Measurements from ENCODE around the gene FKBP7.
"Not testable (repeated sequence)": the region's sequence is repeated elsewhere in the genome, so short reads cannot be mapped to it uniquely, and the experiment has no call there.

The FKBP7 gene, protein sequence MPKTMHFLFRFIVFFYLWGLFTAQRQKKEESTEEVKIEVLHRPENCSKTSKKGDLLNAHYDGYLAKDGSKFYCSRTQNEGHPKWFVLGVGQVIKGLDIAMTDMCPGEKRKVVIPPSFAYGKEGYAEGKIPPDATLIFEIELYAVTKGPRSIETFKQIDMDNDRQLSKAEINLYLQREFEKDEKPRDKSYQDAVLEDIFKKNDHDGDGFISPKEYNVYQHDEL

DNA sequence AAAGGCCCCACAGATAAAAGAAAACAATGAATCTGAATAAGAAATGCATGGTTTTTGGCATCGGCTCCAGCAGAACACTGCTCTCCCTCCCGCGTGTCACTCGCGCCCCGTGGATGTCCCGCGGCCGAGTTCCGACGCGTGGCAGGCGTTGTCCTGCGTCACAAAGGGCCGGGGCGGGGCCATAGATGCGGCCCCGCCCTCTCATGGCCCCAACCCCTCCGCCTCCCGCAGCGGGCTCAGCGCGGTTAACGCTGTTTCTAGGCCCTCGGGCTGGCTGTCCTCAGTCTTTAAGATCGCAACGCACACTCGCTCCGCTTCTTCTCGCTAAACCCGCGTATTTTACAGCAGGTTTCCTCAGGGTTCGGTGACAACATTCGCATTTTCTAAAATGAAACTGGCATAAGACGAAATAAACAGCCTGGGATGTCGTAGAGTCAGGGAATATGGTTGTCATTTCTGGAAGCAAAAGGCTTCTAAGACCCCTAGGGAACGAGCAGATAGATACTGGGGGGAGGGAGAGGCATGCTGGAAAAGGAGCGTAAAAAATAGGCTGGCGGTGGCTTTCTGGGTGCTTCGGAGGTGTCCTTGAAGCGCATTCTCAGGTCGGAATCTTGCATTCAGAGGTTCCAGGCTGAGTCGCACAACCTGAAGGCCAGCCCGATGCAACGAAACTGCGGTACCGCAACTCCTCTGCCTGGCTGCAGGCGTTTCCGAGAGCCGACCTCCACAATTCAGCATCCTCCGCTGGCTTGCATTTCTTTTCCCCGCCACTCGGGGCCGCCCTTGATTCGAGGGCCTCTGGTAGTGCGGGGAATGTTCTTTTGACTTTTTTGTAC, at the start of gene FKBP7:
Gene FKBP7 (minus strand): TSS at position 162 of the 836 bp plus-strand sequence. CDS start 101 bp downstream, at position 61.
- Histone ChIP-seq H3K9me3 (ENCODE audit: control insufficient read depth in 2 of 2, low read length in 2 of 2) (no peaks in the 10 kb centered on the region), H3K4me1 (ENCODE audit: control insufficient read depth, insufficient read depth, low read length) (peaks cover 16% of the 10 kb centered on the region), H3K36me3 (ENCODE audit: control insufficient read depth in 2 of 2, insufficient read depth in 2 of 2, low read length in 2 of 2) (no peaks in the 10 kb centered on the region)

DNA sequence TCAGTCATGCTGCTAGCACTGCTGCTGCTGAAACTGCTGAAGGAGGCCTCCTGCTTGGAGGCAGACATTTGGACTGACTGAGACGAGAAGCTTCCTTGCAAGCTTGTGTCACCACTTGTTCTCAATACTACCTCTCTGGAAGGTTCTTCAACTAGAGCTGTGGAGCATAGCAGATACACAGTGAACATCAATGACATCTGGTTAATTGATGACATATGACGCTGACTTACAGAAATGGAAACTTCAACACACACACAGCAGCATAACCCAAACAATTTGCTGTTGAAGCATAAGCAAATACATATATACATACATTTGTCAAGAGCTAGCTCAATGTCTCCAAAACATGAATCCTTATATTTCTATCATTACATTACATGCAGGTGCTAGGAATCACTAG, 49.2 kb upstream of the FKBP7 start:
- Histone ChIP-seq H3K9ac (ENCODE audit: low read length in 2 of 2) (no peak overlapping the region), H3K36me3 (ENCODE audit: control insufficient read depth in 2 of 2, insufficient read depth in 2 of 2, low read length in 2 of 2) (peaks cover 5 to 7% of the 10 kb centered on the region in 2 donors), H3K4me1 (ENCODE audit: control insufficient read depth, insufficient read depth, low read length) (peaks cover 6% of the 10 kb centered on the region), H3K4me3 (ENCODE audit: low read length in 2 of 2) (no peak overlapping the region), H3K27ac (ENCODE audit: low read length) (no peak overlapping the region), H3K27me3 (ENCODE audit: control insufficient read depth in 1 of 2, insufficient read depth in 2 of 2, low read length in 2 of 2) (no peaks in the 10 kb centered on the region), H3K9me3 (ENCODE audit: control insufficient read depth in 2 of 2, low read length in 2 of 2) (no peaks in the 10 kb centered on the region)

More for the DNA sequence above, at the start of gene FKBP7:
- Histone ChIP-seq H3K27ac (ENCODE audit: low read length) (peak within 1 kb of the TSS; percentile 99), H3K27me3 (ENCODE audit: control insufficient read depth in 1 of 2, insufficient read depth in 2 of 2, low read length in 2 of 2) (no peaks in the 10 kb centered on the region), H3K4me3 (ENCODE audit: low read length in 2 of 2) (peak within 1 kb of the TSS; percentile 88 to 91), H3K9ac (ENCODE audit: low read length in 2 of 2) (peak within 1 kb of the TSS; percentile 94 to 98)

DNA sequence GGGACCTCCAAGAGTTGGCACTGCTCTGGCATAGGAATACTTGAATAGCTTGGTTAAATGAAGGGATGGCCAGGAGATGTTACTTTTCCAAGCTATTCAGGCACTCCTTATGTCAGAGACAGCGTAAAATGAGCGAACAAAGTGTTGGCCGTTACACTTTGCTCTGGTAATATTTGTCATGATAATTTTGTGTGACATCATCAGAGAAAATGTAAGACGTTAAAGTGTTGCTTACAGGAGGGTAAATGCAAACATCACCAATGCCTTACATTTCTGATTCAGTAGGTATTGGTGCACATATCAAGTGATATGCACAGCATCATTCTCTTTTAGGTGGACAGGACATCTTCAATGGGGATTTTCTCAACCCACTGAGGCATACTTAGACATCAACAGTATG, 47.9 kb upstream of the FKBP7 start:
- no peak overlapping the region for H3K27ac ChIP-seq (ENCODE audit: low read length)
- peaks cover 6% of the 10 kb centered on the region for H3K4me1 ChIP-seq (ENCODE audit: control insufficient read depth, insufficient read depth, low read length)
- H3K9ac ChIP-seq (ENCODE audit: low read length in 2 of 2) = no peak overlapping the region
- no peak overlapping the region for H3K4me3 ChIP-seq (ENCODE audit: low read length in 2 of 2)
- no peaks in the 10 kb centered on the region for H3K9me3 ChIP-seq (ENCODE audit: control insufficient read depth in 2 of 2, low read length in 2 of 2)
- no peaks in the 10 kb centered on the region for H3K27me3 ChIP-seq (ENCODE audit: control insufficient read depth in 1 of 2, insufficient read depth in 2 of 2, low read length in 2 of 2)
- peaks cover 0 to under 1% of the 10 kb centered on the region in 2 donors for H3K36me3 ChIP-seq (ENCODE audit: control insufficient read depth in 2 of 2, insufficient read depth in 2 of 2, low read length in 2 of 2)

DNA sequence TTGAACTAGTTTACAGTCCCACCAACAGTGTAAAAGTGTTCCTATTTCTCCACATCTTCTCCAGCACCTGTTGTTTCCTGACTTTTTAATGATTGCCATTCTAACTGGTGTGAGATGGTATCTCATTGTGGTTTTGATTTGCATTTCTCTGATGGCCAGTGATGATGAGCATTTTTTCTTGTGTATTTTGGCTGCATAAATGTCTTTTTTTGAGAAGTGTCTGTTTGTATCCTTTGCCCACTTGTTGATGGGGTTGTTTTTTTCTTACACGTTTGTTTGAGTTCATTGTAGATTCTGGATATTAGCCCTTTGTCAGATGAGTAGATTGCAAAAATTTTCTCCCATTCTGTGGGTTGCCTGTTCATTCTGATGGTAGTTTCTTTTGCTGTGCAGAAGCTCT, 47.1 kb upstream of the FKBP7 start:
- not testable (repeated sequence) for H3K4me1 ChIP-seq (ENCODE audit: control insufficient read depth, insufficient read depth, low read length); H3K27ac ChIP-seq (ENCODE audit: low read length); H3K27me3 ChIP-seq (ENCODE audit: control insufficient read depth in 1 of 2, insufficient read depth in 2 of 2, low read length in 2 of 2); H3K4me3 ChIP-seq (ENCODE audit: low read length in 2 of 2); H3K36me3 ChIP-seq (ENCODE audit: control insufficient read depth in 2 of 2, insufficient read depth in 2 of 2, low read length in 2 of 2); H3K9me3 ChIP-seq (ENCODE audit: control insufficient read depth in 2 of 2, low read length in 2 of 2); H3K9ac ChIP-seq (ENCODE audit: low read length in 2 of 2)

DNA sequence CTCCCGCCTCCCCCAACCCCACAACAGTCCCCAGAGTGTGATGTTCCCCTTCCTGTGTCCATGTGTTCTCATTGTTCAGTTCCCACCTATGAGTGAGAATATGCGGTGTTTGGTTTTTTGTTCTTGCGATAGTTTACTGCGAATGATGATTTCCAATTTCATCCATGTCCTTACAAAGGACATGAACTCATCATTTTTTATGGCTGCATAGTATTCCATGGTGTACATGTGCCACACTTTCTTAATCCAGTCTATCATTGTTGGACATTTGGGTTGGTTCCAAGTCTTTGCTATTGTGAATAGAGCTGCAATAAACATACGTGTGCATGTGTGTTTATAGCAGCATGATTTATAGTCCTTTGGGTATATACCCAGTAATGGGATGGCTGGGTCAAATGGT, 46.6 kb upstream of the FKBP7 start:
- H3K4me1 ChIP-seq (ENCODE audit: control insufficient read depth, insufficient read depth, low read length) = not testable (repeated sequence)

DNA sequence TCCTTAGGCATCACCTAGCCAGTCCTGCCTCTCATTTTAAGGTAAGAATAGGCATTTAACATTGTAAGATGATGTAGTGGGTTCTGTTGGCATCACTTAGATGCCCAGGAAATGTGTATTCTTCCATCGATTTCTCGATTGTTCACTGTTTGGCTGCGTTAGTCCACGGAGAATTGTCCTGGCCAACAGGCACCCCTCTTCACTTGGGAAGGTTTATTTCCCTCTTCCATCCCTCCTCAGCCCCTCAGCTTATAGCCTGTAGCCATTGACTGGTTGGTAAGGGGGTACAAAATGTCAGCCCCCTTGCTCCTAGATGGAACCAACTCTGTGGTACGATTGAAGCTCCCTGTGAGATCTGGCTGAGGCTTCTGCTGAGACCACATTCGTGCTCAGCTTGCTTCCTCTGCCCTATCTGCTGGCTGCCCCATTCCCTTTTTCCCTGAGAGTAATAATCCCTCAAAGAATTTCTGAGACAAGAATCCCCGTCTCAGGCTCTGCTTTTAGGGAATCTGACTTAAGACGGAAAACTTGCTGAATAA, 45.3 kb upstream of the FKBP7 start:
- H3K36me3 ChIP-seq (ENCODE audit: control insufficient read depth in 2 of 2, insufficient read depth in 2 of 2, low read length in 2 of 2) = peaks cover under 1 to 3% of the 10 kb centered on the region in 2 donors
- H3K9ac ChIP-seq (ENCODE audit: low read length in 2 of 2) = peak overlapping the region; percentile 76 to 89
- no peaks in the 10 kb centered on the region for H3K27me3 ChIP-seq (ENCODE audit: control insufficient read depth in 1 of 2, insufficient read depth in 2 of 2, low read length in 2 of 2)
- H3K4me3 ChIP-seq (ENCODE audit: low read length in 2 of 2) = peak overlapping the region; percentile 85 to 88
- H3K4me1 ChIP-seq (ENCODE audit: control insufficient read depth, insufficient read depth, low read length) = peaks cover 6% of the 10 kb centered on the region
- no peaks in the 10 kb centered on the region for H3K9me3 ChIP-seq (ENCODE audit: control insufficient read depth in 2 of 2, low read length in 2 of 2)
- H3K27ac ChIP-seq (ENCODE audit: low read length) = peak overlapping the region; percentile 64

More for the DNA sequence above, 46.6 kb upstream of the FKBP7 start:
- H3K27ac ChIP-seq (ENCODE audit: low read length); H3K36me3 ChIP-seq (ENCODE audit: control insufficient read depth in 2 of 2, insufficient read depth in 2 of 2, low read length in 2 of 2); H3K27me3 ChIP-seq (ENCODE audit: control insufficient read depth in 1 of 2, insufficient read depth in 2 of 2, low read length in 2 of 2); H3K9ac ChIP-seq (ENCODE audit: low read length in 2 of 2); H3K9me3 ChIP-seq (ENCODE audit: control insufficient read depth in 2 of 2, low read length in 2 of 2); H3K4me3 ChIP-seq (ENCODE audit: low read length in 2 of 2): not testable (repeated sequence)

DNA sequence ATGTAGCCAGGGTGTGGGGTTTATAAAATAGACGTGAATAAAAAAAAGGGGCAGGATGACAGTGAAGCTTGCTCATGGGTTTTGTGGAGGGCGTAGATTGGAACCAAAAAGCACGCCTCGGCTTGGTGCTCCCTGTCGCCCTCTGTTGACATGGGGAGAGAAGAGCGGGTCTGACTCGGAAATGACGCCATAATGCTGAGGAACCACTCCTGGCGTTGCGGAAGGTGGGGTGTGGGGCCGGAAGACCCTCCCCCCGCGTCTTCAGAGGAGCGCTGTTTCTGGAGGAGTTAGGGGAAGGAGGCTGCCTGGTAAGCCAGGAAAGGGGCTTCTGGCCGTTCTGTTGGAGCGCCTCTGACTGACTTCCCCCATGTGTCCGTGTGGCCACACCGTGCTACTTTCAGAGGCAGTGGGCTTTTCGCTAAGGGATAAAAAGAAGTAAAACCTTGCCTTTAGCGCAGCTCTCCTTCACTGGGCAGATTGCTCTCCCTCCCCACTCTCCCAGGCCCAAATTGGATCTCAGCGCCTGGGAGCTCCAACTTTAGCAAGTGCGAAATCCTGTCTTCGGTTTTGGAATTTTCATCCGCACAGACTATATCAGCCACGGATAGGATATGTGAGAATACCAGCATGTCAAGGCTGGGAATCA, 44.7 kb upstream of the FKBP7 start:
- H3K9me3 ChIP-seq (ENCODE audit: control insufficient read depth in 2 of 2, low read length in 2 of 2) = no peaks in the 10 kb centered on the region
- peaks cover 4 to 6% of the 10 kb centered on the region in 2 donors for H3K36me3 ChIP-seq (ENCODE audit: control insufficient read depth in 2 of 2, insufficient read depth in 2 of 2, low read length in 2 of 2)
- H3K4me1 ChIP-seq (ENCODE audit: control insufficient read depth, insufficient read depth, low read length) = peaks cover 6% of the 10 kb centered on the region
- peak overlapping the region; percentile 85 to 88 for H3K4me3 ChIP-seq (ENCODE audit: low read length in 2 of 2)
- H3K27me3 ChIP-seq (ENCODE audit: control insufficient read depth in 1 of 2, insufficient read depth in 2 of 2, low read length in 2 of 2) = no peaks in the 10 kb centered on the region
- peak overlapping the region; percentile 64 for H3K27ac ChIP-seq (ENCODE audit: low read length)
- H3K9ac ChIP-seq (ENCODE audit: low read length in 2 of 2) = peak overlapping the region; percentile 76 to 89

DNA sequence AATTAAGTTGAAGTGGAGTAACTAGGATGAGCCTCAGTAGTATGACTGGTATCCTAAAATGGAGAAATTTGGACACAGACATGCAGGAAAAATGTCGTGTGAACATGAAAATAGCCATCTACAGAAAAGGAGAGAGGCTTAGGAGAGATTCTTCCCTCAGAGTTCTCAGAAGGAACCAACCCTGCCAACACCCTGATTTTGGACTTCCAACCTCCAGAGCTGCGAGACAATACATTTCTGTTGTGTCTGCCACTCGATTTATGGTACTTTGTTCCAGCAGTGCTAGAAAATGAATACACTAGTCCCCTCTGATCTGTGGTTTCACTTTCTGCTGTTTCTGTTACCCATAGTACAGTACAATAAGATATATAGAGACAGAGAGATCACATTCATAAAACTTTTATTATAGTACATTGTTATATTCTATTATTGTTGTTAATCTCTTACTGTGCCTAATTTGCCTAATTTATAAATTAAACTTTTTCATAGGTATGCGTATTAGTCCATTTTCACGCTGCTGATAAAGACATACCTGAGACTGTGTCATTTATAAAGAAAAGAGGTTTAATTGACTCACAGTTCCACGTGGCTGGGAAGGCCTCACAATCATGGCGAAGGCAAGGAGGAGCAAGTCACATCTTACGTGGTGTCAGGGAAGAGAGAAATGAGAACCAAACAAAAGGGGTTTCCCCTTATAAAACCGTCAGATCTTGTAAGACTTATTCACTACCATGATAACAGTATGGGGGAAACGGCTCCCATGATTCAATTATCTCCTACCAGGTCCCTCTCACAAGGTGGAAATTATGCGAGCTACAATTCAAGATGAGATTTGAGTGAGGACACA, 43.1 kb upstream of the FKBP7 start:
- H3K36me3 ChIP-seq (ENCODE audit: control insufficient read depth in 2 of 2, insufficient read depth in 2 of 2, low read length in 2 of 2) = peaks cover 4 to 9% of the 10 kb centered on the region in 2 donors
- H3K9ac ChIP-seq (ENCODE audit: low read length in 2 of 2) = no peak overlapping the region
- peaks cover 6% of the 10 kb centered on the region for H3K4me1 ChIP-seq (ENCODE audit: control insufficient read depth, insufficient read depth, low read length)
- H3K27ac ChIP-seq (ENCODE audit: low read length) = no peak overlapping the region
- no peak overlapping the region for H3K4me3 ChIP-seq (ENCODE audit: low read length in 2 of 2)
- H3K27me3 ChIP-seq (ENCODE audit: control insufficient read depth in 1 of 2, insufficient read depth in 2 of 2, low read length in 2 of 2) = no peaks in the 10 kb centered on the region
- no peaks in the 10 kb centered on the region for H3K9me3 ChIP-seq (ENCODE audit: control insufficient read depth in 2 of 2, low read length in 2 of 2)

DNA sequence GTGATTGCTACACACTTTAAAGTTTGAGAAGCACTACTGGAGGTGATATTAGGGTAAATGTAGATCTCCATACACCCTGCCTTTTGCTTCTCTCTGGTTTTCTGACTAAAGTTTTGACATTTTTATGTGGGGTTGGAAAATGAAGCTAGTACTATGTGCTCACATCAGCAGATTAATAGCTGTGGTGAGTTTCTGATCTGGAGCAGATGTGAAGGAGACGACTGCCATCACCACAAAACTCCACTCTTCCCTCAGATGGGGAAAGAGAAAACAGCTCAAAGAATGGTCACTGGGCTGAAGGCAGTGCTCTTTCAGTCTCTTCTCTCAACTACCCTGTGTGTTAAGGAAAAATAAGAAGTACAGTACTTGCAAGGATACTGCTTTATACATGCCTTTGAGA, 39.1 kb upstream of the FKBP7 start:
- no peak overlapping the region for H3K9ac ChIP-seq (ENCODE audit: low read length in 2 of 2)

DNA sequence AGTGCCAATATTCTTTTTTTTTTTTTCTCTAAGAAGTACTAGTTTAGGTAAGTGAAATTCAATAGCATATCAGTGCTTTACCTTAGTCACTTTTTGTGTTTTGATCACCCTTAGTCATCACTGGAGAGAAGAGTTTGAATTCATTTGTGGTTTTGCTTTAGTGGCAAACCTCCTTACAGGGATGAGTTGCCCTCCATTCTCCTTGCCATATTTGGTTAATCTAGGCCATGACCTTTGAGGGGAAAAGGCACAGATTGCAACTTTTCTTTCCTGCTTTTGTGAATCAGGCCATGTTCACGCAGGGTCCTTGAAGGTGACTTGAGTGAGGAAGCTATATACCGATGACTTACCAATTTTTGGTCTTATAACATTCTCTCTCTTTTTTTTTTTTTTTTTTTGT, 36.3 kb upstream of the FKBP7 start:
- no peak overlapping the region for H3K4me3 ChIP-seq (ENCODE audit: low read length in 2 of 2)
- H3K4me1 ChIP-seq (ENCODE audit: control insufficient read depth, insufficient read depth, low read length) = no peaks in the 10 kb centered on the region
- no peaks in the 10 kb centered on the region for H3K27me3 ChIP-seq (ENCODE audit: control insufficient read depth in 1 of 2, insufficient read depth in 2 of 2, low read length in 2 of 2)
- peaks cover 5 to 9% of the 10 kb centered on the region in 2 donors for H3K36me3 ChIP-seq (ENCODE audit: control insufficient read depth in 2 of 2, insufficient read depth in 2 of 2, low read length in 2 of 2)
- H3K9me3 ChIP-seq (ENCODE audit: control insufficient read depth in 2 of 2, low read length in 2 of 2) = no peaks in the 10 kb centered on the region
- no peak overlapping the region for H3K27ac ChIP-seq (ENCODE audit: low read length)
- no peak overlapping the region for H3K9ac ChIP-seq (ENCODE audit: low read length in 2 of 2)

More for the DNA sequence above, 39.1 kb upstream of the FKBP7 start:
- no peaks in the 10 kb centered on the region for H3K9me3 ChIP-seq (ENCODE audit: control insufficient read depth in 2 of 2, low read length in 2 of 2)
- H3K4me3 ChIP-seq (ENCODE audit: low read length in 2 of 2) = no peak overlapping the region
- no peaks in the 10 kb centered on the region for H3K27me3 ChIP-seq (ENCODE audit: control insufficient read depth in 1 of 2, insufficient read depth in 2 of 2, low read length in 2 of 2)
- H3K4me1 ChIP-seq (ENCODE audit: control insufficient read depth, insufficient read depth, low read length) = no peaks in the 10 kb centered on the region
- H3K36me3 ChIP-seq (ENCODE audit: control insufficient read depth in 2 of 2, insufficient read depth in 2 of 2, low read length in 2 of 2) = peaks cover 4 to 9% of the 10 kb centered on the region in 2 donors
- H3K27ac ChIP-seq (ENCODE audit: low read length) = no peak overlapping the region

Measured in stomach smooth muscle (tissue), 2 donors.